ENCODE measurements around the gene ZNF688. TPM values are rescaled to one million over a fixed set of nuclear protein-coding genes. Genes with fewer than 3 reads are reported as not detected.
A peak's percentile ranks its signal among the peaks of the same experiment; 100 is the strongest.
"Not testable (repeated sequence)": the region's sequence is repeated elsewhere in the genome, so short reads cannot be mapped to it uniquely, and the experiment has no call there.

The ZNF688 gene
- total RNA-seq (2014; rRNA removed; shearing (Covaris generic)), result 3.1 and 6.0 TPM in 2 replicates

DNA sequence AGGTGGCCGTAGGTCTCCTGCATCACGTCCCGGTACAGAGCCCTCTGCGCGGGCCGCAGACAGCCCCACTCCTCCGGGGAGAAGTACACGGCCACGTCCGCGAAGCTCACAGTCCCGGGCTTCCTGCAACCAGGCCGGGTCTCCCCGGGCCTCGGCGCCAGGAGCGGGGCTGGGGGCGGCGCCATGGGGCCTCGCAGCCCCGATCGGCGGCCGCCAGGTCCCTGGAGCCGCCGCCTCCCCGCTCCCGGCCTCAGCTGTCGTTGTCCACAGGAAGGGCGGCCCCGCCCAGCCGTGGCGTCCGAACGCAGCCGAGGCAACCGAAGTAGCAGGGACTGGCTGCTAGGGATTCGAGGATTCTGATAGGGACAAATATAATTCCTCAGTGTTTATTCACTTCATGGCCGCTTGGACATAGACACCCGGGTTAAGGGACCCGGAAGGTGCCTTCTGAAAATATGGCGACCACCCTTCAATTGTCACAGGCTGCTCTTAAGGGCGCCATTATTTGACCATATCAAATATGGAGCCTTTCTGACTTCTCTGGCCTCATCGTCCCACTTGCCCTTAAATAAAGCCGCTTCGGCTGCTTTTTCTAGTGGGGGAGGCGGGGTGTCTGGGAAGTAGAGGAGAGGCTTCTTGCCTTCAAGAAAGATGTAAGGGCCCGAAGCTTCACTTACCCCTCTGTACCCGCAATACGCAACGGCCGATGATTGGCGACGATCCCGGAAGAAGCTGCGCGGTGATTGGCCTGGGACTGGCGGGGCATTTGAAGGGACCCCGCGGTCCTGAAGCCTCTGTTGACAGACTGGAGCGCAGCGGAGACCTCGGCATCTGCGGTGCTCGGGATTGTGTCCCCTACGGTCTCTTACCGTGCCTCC lies at the start of gene ZNF688:
ZNF688 (minus strand) TSS at position 270 of the 878 bp plus-strand sequence; CDS start at position 185, 85 bp downstream.
- peak; percentile 91 for DNase-seq (ENCODE audit: low spot score)

DNA sequence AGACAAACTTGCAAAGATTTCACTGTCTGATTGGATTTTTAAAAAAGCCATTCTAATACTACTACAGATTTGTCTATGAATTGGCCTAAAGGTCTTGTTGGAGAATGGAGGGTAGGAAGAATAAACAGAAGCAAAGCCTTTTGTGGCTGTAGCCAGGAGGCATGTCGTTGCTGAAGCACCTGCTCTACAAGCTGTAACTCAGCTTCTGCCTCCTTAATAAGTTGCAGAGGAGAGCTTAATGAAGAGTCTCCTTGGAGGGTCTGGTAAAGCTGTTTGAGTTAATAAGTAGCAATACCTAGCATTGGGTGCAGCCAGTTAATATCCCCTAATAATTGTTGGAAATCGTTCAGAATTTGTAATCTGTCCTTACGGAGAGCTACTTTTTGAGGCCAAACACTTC lies 48.7 kb upstream of the ZNF688 start:
- DNase-seq (ENCODE audit: low spot score), result no peak

DNA sequence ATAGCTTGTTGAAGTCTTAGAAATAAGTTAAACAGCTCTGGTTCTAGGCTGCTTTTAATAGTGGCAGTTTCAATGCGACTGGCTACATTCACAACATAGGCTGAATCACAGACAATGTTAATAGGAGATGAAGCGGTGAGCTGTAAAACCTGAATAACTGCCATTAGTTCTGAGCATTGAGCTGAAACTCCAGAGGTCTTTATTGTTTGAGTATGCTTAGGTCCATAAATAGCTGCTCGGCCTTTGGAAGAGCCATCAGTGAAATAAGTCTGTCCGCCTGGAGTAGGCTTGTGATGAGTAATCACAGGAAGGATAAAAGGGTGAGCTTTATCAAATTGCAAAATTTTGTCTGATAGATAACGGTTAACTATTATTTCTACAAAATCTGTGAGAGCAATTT lies 48.1 kb upstream of the ZNF688 start:
- no peak for DNase-seq (ENCODE audit: low spot score)

DNA sequence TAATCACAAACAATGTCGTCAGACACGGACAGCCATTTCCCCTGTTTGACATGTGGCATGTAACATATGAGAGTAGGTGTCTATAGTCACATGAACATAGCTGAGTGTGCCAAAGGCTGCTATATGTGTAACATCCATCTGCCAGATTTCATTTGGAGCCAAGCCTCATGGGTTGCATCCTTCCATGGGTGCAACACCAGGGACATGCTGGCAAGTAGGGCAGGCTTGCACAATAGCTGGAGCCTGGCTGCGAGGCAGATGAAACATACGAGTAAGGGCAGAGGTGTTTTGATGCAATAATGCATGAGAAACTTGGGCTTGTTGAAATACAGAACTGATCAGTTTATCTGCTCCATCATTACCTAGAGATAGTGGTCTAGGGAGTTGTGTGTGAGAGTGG lies 47.7 kb upstream of the ZNF688 start:
- no peak for DNase-seq (ENCODE audit: low spot score)

DNA sequence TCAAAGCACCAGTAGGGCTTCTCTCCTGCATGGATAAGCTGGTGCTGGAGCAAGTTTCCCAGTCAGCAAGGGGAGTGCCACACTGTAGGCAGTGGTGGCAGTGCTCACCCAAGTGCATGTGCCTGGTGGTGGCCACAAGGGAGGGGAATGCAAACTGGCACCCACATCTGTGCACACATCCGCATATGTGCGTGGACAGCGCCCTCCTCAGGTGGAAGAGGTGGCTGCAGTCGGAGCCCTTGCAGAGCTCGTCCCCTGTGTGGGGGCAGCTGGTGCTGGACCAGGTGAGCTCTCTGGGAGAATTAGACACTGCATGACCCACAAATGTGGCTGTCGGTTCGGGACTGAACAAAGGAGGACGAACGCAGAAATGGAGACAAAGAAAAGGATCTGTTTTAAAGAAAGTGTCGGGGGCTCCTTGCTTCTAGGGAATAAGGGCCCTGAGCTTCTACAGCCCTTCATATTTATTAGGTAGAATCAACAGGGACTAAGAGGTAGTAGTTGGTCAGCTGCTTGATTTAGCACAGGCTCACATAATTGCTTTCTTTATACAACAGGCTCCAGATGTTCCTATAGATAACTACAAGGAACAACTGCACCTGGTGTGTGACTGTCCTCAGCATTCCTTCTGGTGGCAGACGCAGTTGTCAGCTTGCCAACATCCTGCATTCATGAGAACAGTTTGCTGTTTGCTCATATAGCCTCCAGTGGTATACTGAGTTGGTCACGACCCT lies 44.0 kb upstream of the ZNF688 start:
- DNase-seq (ENCODE audit: low spot score), result no peak

DNA sequence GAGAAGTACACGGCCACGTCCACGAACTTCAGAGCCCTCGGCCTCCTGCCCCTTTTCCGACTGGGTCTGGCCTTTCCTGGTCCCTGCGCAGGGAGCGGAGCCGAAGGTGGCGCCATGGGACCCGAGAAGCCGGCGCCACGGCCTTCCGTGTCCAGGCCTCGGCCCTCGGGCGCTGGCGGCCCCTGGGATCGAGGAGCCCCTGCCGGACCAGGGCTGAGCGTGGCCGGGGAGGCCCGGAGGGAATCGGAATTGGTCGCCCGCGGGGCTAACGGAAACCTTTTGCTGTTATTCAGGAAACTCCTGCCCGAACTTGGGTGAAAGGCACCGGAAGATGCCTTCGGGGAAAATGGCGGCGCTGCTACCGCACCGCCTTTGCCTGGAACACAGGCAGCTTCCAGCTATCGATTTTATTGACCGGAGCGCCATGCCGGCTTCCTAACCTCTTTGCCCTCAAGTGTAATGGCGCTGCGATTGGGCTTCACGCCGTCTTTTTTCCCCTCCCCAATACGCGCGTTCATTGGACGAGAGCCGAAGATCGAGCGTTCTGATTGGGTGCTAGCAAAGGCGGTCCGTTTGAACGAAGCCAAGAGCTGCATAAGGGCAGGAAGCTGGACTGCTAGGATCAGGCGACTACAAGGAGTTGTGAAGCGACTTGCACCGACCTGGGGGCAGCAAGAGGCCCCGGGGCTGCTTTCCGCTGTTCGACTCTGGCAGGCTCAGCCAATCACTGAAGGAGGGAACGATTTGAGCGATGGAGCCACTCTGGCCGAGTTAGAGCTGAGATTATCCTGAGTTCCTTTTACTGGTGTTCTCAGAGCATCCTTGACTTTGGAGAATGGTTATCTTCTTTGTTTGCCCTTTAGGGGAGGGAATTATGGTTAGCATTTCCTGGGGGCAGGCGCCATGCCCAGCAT lies 38.7 kb upstream of the ZNF688 start, which contains the start of gene ZNF689:
ZNF689 (minus strand) TSS at position 464 of the 914 bp plus-strand sequence; CDS start at position 116, 348 bp downstream.
- DNase-seq (ENCODE audit: low spot score), result peak; percentile 95

DNA sequence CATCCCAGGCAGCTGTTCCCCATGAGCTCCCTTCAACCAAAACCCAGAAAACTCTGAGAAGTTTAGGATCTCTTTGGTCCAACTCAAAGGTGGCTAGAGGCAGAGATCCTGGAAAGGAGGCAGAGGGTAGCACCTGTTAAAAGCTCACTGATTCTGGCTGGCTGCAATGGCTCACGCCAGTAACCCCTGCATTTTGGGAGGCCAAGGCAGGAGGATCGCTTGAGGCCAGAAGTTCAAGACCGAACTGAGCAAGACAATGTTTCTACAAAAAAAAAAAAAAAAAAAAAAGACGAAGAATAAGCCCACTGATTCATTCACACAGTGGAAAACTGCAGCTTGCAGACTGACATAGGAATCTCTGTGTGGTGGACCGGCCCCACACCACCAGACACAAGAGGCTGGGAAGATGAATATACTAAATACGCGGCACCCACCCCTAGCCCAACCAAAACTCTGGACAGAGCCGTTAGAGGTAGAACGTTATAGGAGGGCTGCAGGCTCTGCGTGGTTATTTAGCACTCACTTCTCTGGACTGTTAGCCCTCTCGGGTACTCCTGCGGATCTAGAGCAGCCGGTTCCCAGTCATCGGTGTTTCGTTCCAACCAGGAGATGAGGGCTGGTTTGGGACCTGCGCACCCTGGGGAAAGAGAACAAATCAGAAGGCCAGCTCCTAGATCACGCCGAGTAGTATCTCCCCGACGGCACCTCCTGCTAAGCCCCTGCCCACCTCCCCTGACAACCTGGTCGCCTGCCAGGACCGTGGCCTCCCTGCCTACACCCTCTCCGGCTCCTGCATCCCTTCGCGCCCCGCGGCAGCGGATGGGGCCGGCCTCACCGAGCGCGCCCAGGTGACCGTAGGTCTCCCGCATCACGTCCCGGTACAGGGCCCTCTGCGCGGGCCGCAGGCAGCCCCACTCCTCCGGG lies 37.8 kb upstream of the ZNF688 start:
- DNase-seq (ENCODE audit: low spot score), result no peak

DNA sequence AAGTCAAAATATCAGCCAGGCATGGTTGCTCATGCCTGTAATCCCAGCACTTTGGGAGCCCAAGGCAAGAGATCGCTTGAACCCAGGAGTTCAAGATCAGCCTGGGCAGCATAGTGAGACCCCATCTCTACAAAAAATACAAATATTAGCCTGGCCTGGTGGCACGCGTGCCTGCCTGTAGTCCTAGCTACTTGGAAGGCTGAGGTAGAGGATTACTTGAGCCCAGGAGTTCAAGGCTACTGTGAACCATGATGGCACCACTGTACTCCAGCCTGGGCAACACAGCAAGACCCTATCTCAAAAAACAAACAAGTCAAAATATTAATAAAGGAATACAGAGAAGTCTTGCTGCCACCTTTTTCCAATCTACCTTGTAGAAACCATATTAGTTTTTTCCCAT lies 34.5 kb upstream of the ZNF688 start:
- DNase-seq (ENCODE audit: low spot score), result no peak

DNA sequence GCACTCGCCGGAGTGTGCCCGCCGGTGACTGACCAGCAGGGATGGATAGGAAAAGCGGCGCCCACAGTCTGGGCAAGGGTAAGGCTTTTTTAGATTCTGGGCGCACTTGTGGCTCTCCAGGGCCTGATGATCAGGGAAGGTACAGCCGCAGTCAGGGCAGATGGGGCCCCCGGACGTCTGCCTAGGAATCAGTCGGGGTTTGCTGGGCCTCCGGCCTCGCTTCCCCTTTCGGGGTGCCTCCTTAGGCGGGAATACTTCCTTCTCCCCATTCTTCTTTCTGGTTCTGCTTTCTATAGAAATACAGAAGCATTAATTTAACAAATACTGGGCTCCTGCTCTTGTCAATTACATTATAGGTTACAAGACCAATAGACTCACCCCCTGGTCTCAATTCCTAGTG lies 33.6 kb upstream of the ZNF688 start:
- DNase-seq (ENCODE audit: low spot score), result no peak

DNA sequence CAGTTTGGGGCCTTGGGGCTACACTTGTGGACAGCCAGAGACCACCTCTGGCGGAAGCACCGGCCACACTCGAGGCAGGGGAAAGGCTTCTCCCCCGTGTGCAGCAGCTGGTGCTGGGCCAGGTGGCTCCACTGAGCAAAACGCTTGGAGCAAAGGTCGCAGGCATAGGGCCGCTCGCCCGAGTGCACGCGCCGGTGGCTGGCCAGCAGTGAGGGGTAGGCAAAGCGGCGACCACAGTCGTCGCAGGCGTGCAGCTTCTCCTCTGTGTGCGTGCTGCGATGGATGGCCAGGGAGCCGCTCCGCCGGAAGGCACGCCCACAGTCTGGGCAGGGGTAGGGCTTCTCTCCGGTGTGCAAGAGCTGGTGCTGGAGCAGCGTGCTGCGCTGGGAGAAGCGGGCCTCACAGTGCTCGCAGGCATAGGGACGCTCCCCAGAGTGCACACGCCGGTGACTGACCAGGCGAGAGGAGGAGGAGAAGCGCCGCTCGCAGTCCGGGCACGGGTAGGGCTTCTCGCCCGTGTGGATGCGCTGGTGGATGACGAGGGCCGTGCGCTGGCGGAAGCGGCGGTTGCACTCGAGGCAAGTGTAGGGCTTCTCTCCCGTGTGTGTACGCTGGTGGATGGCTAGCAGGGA lies 32.9 kb upstream of the ZNF688 start:
- DNase-seq (ENCODE audit: low spot score), result no peak

DNA sequence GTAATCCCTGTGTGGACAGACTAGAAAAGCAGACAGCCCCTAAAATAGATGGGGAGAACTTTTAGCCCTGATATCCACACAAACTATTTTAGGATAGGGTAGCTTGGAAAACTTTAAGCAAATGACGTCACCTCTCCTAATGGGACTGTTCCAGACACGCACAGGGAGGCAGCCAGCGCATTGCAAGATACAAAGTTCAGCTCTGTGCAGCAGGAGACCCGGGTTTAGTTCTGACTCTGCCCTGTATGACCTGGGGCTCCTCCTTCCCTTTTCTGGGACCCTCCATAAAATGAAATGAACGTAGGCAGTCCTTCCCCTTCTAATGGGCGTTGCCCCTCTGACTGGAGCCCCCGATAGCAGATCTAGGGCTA lies 32.4 kb upstream of the ZNF688 start:
- DNase-seq (ENCODE audit: low spot score), result no peak

DNA sequence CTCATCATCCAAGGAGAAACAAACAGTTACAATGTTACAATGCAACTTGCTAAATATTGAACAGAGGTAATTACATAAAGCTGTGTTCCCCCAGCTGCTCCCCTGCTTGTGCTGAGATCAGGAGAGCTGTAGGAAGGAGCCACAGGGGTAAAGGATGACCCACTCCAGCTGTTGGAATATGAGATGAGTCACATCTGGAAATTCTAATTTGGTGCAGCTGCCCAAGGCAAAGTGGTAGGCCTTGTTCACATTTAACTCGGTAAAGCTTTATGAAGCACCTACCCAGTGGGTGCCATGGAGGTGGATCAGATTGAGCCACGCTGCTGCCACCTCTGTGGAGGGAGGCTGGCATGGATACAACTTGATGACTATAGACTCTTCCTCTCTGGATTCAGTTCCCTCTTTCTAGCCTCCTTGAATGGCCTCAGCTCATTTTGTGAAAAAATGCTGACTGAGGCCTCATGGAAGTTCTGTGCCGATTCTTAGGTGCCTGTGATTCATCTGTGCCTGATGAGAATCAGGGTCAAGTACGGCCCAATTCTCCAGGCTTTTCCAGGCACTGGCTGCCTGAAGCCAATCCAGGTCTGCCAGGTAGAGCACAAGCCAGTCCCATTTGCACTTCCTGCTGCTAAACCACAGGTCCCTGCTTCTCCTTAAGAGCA lies 31.2 kb upstream of the ZNF688 start:
- no peak for DNase-seq (ENCODE audit: low spot score)

DNA sequence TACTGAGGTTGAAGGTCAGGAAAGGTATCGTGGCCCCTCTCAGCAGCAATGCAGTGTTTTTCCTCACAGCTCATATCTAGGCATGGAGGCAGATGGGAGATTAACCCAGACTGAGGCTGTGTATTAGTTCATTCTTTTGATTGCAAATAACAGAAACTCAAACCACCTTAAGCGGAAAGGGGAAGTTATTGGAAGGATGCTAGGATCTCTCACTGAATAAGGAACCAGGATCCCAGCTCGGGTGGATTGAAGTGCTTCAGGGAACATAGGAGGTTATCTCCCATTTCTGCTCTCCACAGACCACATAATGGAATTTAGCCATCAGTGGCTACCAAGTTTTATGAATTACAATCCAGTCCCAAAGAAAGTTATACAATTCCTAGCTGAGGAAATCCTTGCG lies 30.5 kb upstream of the ZNF688 start:
- DNase-seq (ENCODE audit: low spot score), result no peak

DNA sequence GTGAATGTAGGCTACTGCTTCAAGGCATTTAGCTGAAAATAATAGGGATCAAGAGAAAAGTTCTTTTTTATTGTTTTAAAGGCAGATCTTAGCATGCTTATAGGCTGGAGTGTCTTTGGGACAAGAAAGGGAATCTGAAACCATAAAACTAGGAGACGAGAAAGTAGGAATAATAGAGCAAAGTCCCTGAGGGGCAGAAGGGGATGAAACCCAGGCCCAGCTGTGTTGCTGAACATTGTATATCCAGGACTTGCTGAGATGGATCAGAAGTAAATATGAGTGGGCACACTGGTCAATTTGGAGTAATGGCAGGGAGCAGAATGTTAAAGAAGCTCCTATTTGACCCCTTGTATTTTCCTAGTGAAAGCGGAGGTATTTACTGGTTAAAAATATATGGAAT lies 29.4 kb upstream of the ZNF688 start:
- no peak for DNase-seq (ENCODE audit: low spot score)

DNA sequence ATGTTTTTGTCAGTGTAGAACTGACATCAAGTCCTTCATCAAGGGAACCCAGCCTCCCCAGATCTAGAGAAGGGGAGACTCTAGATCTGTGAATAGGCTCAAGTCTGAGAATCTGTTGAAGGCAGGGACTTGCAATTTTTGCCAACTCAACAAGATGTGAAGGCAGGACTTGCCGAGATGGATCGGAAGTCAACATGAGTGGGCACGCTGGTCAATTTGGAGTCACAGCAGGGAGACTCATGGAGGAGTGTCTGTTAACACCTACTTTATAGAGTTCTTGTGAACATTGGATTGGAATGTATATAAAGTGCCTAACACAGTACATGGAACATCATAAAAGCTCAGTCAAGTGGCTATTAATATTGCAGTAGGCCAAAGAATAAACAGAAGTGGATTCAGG lies 28.7 kb upstream of the ZNF688 start:
- no peak for DNase-seq (ENCODE audit: low spot score)

DNA sequence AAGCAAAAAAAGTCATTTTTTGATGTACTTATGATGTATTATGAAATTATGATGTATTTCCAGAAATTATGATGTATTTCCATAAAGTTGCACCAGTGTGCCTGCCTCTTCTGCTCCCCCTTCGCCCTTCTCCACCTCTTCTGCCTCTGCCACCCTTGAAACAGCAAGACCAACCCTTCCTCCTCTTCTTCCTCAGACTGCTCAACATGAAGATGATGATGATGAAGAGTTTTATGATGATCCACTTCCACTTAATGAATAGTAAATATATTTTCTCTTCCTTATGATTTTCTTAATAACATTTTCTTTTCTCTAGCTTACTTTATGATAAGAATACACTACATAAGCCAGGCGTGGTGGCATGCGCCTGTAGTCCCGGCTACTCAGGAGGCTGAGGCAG lies 21.4 kb upstream of the ZNF688 start:
- no peak for DNase-seq (ENCODE audit: low spot score)

DNA sequence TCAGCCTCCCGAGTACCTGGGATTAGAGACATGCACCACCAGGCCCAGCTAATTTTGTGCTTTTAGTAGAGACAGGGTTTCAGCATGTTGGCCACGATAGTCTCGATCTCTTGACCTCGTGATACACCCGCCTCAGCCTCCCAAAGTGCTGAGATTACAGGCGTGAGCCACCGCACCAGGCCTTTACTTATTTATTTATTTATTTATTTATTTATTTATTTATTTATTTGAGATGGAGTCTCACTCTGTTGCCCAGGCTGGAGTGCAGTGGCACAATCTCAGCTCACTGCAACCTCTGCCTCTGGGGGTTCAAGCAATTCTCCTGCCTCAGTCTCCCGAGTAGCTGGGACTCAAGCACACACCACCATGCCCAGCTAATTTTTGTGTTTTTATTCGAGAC lies 19.4 kb upstream of the ZNF688 start:
- DNase-seq (ENCODE audit: low spot score), result not testable (repeated sequence)

DNA sequence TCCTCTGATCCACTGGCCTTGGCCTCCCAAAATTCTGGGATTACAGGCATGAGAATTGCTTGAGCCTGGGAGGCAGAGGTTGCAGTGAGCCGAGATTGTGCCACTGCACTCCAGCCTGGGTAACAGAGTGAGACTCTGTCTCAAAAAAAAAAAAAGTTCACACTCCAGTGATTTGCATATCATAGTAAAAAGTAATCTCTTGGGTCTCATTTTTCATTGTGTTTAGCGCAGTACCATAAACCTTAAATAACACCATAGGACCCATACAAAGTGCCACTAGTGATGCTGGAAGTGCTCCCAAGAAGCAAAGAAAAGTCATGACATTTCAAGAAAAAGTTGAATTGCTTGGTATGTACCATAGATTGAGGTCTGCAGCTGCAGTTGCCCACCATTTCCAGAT lies 18.1 kb upstream of the ZNF688 start:
- not testable (repeated sequence) for DNase-seq (ENCODE audit: low spot score)

DNA sequence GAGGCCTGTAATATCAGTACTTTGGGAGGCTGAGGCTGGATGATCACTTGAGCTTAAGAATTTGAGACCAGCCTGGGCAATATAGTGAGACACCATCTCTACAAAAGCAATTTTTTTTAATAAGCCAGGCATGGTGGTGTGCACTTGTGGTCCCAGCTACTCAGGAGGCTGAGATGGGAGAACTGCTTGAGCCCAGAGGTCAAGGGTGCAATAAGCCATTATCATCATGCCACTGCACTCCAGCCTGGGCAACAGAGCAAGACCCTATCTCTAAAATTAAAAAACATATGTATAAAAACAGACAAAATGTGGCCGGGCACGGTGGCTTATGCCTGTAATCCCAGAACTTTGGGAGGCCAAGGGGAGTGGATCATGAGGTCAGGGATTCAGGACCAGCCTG lies 17.1 kb upstream of the ZNF688 start:
- no peak for DNase-seq (ENCODE audit: low spot score)
